ENCODE data around the gene SERPING1.

GRCh38 chr11:57638811-57639320 is 41.4 kb downstream of the SERPING1 start:
- TF ChIP-seq CTCF (IDR thresholded peaks at IDR 0.05) (no peak), POLR2A (IDR thresholded peaks at IDR 0.05) (no peak)

Data from uterus (tissue), 2 donors.